Testis (tissue), 3 donors: ENCODE data around the gene TRIO. TPM values are rescaled to one million over a fixed set of nuclear protein-coding genes. Genes with fewer than 3 reads are reported as not detected.

Source experiments
- DNase-seq: peaks from one replicate; pipeline ENCODE4 v3.0.0-alpha.2; 2019
- H3K27ac ChIP-seq, 2 donors: fragments of 200-600 bp; sonication (generic); one replicate each; pipeline ENCODE4 v1.5.1; 2019
- H3K27me3 ChIP-seq: fragments of 200-600 bp; sonication (generic); one replicate; pipeline ENCODE4 v1.5.1; 2019
- H3K36me3 ChIP-seq: fragments of 200-600 bp; sonication (generic); one replicate; pipeline ENCODE4 v1.5.1; 2017; ENCODE audit warnings: low read depth; ENCODE audit errors: missing control alignments
- H3K4me1 ChIP-seq: fragments of 200-600 bp; sonication (generic); one replicate; pipeline ENCODE4 v1.5.1; 2019
- H3K4me3 ChIP-seq, 2 donors: fragments of 200-600 bp; sonication (generic); one replicate each; pipeline ENCODE4 v1.5.1; 2017 to 2019
- H3K9me3 ChIP-seq: fragments of 200-600 bp; sonication (generic); one replicate; pipeline ENCODE4 v1.5.1; 2017
- POLR2A ChIP-seq: fragments of 450-650 bp; IDR thresholded peaks from one replicate; pipeline ENCODE4 v1.6.1; 2017; ENCODE audit warnings: antibody characterized with exemption, mild to moderate bottlenecking, moderate library complexity
- WGBS, 2 donors: methylation state at CpG; one replicate each; pipeline ENCODE4 v1.1.5; 2018; 5-methylcytosine and 5-hydroxymethylcytosine counted together
- intact Hi-C: fragments of 100-400 bp; cut with DNase I; formaldehyde crosslinking; loops from one replicate; pipeline ENCODE4 v1.15.1; 2023; ENCODE audit warnings: low total_unique reads
- polyA plus RNA-seq: library from polyadenylated mRNA; stranded (reverse); fragments of 350-450 nt; fragmentation: Illumina TruSeq; extraction: RNeasy Lipid Tissue Mini Kit (QIAGEN cat#74804); gene quantifications from one replicate; pipeline ENCODE4 v1.2.3, GENCODE V29; 2014; ENCODE audit warnings: low read depth, low replicate concordance; ENCODE audit not compliant: insufficient read depth
- total RNA-seq, 2 donors: library from RNA; depleted of rRNA; stranded (reverse); fragments of >200 nt; gene quantifications; one replicate each; pipeline ENCODE4 v1.2.3, GENCODE V29; 2016
- TF ChIP-seq, protein P1 (sequence below), 3 experiments: fragments of 450-650 bp in 2 of 3; fragments of 200-600 bp in 1 of 3; sonication (generic) in 1 of 3; IDR thresholded peaks; one replicate each; pipeline ENCODE4 v1.5.1; 2016 to 2019; ENCODE audit warnings: antibody characterized with exemption in 3 of 3, mild to moderate bottlenecking in 2 of 3, moderate library complexity in 1 of 3

Gene TRIO
- total and polyA plus RNA-seq, 3 donors from 2014 or later, result 47.2 to 295 (median 249) TPM

- Histone ChIP-seq H3K4me1 (no peaks in the 10 kb centered on the region), H3K4me3 (no peak overlapping the region), H3K27me3 (no peaks in the 10 kb centered on the region), H3K36me3 (no peaks in the 10 kb centered on the region), H3K27ac (no peak overlapping the region), H3K9me3 (no peaks in the 10 kb centered on the region)
- DNase-seq, result no peak
- WGBS, 2 donors, result 87 to 88% methylated on average over 7 of the region's 7 CpGs
- intact Hi-C loops, result no loop called here
- no peak for TF ChIP-seq POLR2A
- TF ChIP-seq, protein P1, sequence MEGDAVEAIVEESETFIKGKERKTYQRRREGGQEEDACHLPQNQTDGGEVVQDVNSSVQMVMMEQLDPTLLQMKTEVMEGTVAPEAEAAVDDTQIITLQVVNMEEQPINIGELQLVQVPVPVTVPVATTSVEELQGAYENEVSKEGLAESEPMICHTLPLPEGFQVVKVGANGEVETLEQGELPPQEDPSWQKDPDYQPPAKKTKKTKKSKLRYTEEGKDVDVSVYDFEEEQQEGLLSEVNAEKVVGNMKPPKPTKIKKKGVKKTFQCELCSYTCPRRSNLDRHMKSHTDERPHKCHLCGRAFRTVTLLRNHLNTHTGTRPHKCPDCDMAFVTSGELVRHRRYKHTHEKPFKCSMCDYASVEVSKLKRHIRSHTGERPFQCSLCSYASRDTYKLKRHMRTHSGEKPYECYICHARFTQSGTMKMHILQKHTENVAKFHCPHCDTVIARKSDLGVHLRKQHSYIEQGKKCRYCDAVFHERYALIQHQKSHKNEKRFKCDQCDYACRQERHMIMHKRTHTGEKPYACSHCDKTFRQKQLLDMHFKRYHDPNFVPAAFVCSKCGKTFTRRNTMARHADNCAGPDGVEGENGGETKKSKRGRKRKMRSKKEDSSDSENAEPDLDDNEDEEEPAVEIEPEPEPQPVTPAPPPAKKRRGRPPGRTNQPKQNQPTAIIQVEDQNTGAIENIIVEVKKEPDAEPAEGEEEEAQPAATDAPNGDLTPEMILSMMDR (IDR thresholded peaks at IDR 0.05), result no peak
Measured at GRCh38 chr5:14305045-14305444, 161.9 kb downstream of the TRIO start.

DNA sequence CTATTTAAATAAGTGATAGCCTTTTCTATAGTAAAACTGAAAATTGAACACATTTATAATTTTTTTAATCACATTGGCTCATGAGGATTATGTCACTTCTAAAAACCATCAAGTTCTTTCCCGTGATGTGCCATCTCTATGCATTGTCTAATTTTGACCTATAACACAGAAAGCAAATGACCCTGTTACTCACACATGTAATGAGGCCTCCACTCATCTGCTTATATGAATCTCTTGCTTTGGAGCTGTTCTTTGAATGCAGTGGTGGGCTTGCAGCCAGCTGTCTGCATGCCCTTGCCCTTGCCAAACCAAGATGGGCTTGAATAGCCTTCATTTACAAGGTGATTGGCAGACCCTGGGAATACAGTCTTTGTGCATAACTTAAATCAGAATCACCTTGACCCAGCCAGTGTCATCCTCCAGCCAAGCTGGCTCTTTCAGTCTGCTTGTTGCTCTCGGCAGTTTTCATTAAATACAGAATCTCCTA lies 163.2 kb downstream of the TRIO start:
- Histone ChIP-seq H3K4me1 (no peaks in the 10 kb centered on the region), H3K27me3 (no peaks in the 10 kb centered on the region), H3K27ac (no peak overlapping the region), H3K36me3 (no peaks in the 10 kb centered on the region), H3K4me3 (no peak overlapping the region), H3K9me3 (no peaks in the 10 kb centered on the region)
- no peak for DNase-seq
- TF ChIP-seq, protein P1 (IDR thresholded peaks at IDR 0.05), result no peak
- TF ChIP-seq POLR2A, result no peak
- intact Hi-C loops, result no loop called here
- WGBS, 2 donors, result 76 to 77% methylated on average over 2 of the region's 2 CpGs

DNA sequence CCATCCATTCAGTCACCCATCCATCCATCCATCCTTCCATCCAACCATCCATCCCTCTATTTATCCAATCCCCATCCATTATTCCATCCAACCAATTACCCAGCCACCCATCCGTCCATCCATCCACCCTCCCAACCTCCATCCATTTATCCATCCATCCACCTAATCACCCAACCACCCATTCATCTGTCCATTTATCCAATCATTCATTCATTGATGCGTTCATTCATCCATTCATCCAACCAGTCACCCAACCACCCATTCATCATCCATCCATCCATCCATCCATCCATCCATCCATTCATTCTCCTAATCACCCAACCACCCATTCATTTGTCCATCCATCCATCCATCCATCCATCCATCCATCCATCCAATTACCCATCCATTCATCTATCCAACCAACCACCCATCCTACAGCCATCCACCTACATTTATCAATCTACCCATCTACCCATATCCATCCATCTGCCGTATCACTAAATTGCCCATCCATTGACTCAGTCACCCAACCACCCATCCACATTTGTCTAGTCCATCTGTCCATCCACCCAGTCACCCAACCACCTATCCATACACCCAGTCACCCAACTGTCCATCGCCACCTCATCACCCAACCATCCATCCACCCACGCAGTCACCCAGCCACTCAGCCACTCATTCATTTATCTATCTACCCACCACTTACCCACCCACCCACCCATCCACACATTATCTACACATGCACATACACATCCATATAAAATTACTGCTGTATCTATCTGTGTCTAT lies 165.4 kb downstream of the TRIO start:
- H3K27ac ChIP-seq, result no peak overlapping the region
- 96 to 97% methylated on average over 5 of the region's 5 CpGs for WGBS, 2 donors
- intact Hi-C loops, result no loop called here
- no peaks in the 10 kb centered on the region for H3K36me3 ChIP-seq
- H3K4me3 ChIP-seq, result no peak overlapping the region
- no peaks in the 10 kb centered on the region for H3K9me3 ChIP-seq
- H3K4me1 ChIP-seq, result no peaks in the 10 kb centered on the region
- DNase-seq, result no peak
- no peak for TF ChIP-seq POLR2A
- TF ChIP-seq, protein P1 (IDR thresholded peaks at IDR 0.05), result no peak
- H3K27me3 ChIP-seq, result no peaks in the 10 kb centered on the region

DNA sequence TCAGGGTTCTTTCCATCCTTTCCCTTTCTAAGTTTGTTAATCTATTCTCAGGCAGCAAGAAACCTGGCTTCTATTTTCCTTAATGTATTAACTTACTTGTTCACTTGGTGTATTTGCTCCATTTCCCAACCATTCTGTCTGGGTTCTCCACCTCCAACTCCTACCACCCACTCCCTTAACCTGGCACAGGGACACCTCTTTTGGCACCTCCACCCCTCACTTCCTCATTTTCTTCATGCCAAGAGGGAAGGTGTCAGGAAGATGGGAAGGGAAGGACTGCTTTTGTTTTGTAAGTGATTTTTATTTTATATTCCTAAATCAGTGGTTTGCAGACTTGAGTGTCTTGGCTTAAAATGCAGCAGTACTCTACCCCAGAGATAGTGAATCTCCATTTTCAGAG lies 166.1 kb downstream of the TRIO start:
- Histone ChIP-seq H3K4me1 (no peaks in the 10 kb centered on the region), H3K27ac (no peak overlapping the region), H3K4me3 (no peak overlapping the region), H3K36me3 (no peaks in the 10 kb centered on the region), H3K9me3 (no peaks in the 10 kb centered on the region), H3K27me3 (no peaks in the 10 kb centered on the region)
- intact Hi-C loops, result no loop called here
- no peak for DNase-seq
- TF ChIP-seq POLR2A, result no peak
- TF ChIP-seq, protein P1 (IDR thresholded peaks at IDR 0.05), result no peak
